ENCODE measurements around the gene NDUFA1. TPM values are rescaled to one million over a fixed set of nuclear protein-coding genes. Genes with fewer than 3 reads are reported as not detected.
A peak's percentile ranks its signal among the peaks of the same experiment; 100 is the strongest.
"Not testable (repeated sequence)": the region's sequence is repeated elsewhere in the genome, so short reads cannot be mapped to it uniquely, and the experiment has no call there.

The NDUFA1 gene
- total RNA-seq, 1 donor from 2014 or later, result 71.2 TPM

DNA sequence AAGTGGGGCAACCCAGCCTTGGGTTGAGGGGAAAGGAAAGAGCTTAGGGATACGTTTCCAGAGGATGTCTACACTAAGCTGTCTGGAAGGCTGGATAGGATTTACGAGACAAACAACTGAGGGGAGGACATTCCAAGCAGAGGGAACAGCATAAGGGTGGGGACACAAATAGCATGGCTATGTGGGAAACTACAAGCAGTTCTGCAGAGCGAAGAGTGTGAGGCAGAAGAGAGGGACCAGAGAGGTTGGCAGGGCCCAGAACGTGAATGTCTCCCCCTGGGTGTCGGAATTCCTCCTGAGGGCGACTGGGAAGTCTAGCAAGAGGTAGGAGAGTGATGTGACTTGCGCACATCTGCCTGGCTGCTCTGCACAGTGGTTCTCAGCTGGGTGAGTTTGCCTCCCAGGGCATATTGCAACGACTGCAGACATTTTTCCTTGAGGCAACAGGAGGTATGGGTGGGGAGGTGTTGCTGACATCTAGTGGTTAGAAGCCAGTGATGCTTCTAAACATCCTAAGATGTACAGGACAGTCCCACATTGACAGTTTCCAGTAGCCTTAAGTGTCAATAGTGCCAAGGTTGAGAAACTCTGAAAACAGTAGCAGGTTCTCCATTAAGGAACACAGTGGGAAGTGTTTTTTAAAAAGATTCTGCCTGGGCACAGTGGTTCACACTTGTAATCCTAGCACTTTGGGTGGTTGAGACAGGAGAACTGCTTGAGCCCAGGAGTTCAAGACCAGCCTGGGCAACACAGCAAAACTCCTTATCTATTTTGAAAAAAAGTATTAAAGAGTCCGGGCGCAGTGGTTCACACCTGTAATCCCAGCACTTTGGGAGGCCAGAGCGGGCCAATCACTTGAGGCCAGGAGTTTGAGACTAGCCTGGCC lies 9.2 kb downstream of the NDUFA1 start:
- Mint-ChIP-seq H3K27ac (peak overlapping the region; percentile 79), H3K27me3 (ENCODE audit: insufficient read depth) (no peaks in the 10 kb centered on the region), H3K4me3 (no peak overlapping the region), H3K36me3 (ENCODE audit: low read depth) (peaks cover 8% of the 10 kb centered on the region), H3K9me3 (no peaks in the 10 kb centered on the region), H3K4me1 (ENCODE audit: low read depth) (peaks cover 12% of the 10 kb centered on the region)
- DNase-seq (ENCODE audit: low spot score), result no peak
- intact Hi-C loops (cut with micrococcal nuclease), result loop anchor here (1.0 to 2.0 kb wide), 3 partner anchors 9 to 364 kb away; partner anchors contain the start of genes NDUFA1, RNF113A and RPL39

DNA sequence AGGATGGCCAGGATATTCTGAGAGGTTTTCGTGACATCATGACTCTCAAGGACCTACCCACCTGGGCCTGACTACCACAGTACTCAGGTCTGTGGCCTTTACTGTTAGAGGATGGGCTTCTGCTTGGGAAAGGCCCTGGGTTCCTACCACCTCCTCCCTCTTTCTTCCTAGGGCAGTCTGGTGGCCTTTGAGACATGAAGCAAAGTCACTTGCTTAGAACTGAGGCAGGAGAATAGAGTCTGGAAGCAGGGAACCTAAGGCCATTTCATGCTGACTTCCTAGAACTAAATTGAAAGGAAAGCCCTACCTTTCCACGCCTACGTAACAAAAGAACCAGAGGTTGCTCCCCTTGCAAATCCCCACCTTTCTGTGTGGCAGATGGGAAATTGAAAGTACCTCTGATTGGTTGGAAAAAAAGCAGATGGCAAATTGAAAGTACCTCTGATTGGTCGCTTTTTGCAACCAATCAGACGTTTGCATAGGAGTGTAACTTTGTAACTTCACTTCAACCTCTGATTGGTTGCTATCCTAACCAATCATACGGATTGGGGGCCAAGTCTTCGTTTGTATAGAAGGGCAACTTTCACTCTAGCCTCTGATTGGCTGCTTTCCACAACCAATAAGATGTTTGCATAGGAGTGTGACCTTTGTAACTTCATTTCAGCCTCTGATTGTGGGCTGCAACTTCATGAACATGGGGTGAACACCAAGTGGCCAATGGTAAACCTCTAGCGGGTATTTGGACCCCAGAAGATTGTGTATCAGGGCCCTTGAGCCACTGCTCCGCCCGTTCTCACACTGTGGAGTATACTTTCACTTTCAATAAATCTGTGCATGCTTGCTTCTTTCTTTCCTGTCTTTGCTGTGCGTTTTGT lies 14.2 kb downstream of the NDUFA1 start:
- Mint-ChIP-seq H3K4me3 (no peak overlapping the region), H3K4me1 (ENCODE audit: low read depth) (peaks cover 6% of the 10 kb centered on the region), H3K9me3 (no peaks in the 10 kb centered on the region), H3K27me3 (ENCODE audit: insufficient read depth) (no peaks in the 10 kb centered on the region), H3K27ac (no peak overlapping the region), H3K36me3 (ENCODE audit: low read depth) (no peaks in the 10 kb centered on the region)
- intact Hi-C loops (cut with micrococcal nuclease), result no loop called here
- DNase-seq (ENCODE audit: low spot score), result no peak

DNA sequence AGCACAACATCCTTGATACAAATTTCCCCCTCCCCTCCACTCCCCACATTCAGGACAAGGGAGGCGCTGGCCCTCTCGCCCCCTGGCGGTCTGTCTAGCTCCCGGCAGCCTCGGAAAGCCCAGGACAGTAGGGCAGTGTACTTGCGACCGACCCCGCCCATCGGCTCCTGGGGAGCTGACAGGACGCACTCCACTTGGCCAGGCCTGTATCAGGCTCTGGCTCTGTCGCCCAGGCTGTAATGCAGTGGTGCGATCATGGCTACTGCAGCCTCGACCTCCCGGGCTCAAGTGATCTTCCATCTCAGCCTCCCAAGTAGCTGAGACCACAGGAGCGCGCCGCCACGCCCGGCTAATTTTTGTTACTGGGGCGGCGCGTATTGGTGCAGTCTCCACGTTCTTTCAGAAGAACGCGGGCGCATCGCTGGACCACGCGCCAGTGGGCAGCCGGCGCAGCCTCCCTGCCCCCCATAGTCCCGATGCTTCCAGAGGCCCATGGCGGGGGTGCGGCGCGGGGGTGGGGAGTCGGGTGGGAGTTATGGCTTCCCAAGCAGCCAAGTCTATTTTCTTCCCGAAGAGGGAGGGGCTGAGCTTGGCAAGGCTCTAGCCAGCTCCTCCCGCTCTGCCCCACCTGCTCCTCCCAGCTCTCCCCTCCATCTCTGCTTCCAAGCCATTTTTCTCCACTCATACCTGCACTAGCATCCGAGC lies 16.2 kb downstream of the NDUFA1 start:
- Mint-ChIP-seq H3K27ac (no peak overlapping the region), H3K9me3 (no peaks in the 10 kb centered on the region), H3K4me1 (ENCODE audit: low read depth) (peaks cover 6% of the 10 kb centered on the region), H3K36me3 (ENCODE audit: low read depth) (no peaks in the 10 kb centered on the region), H3K4me3 (peak overlapping the region; percentile 5), H3K27me3 (ENCODE audit: insufficient read depth) (no peaks in the 10 kb centered on the region)
- peak; percentile 34 for DNase-seq (ENCODE audit: low spot score)
- intact Hi-C loops (cut with micrococcal nuclease), result no loop called here

DNA sequence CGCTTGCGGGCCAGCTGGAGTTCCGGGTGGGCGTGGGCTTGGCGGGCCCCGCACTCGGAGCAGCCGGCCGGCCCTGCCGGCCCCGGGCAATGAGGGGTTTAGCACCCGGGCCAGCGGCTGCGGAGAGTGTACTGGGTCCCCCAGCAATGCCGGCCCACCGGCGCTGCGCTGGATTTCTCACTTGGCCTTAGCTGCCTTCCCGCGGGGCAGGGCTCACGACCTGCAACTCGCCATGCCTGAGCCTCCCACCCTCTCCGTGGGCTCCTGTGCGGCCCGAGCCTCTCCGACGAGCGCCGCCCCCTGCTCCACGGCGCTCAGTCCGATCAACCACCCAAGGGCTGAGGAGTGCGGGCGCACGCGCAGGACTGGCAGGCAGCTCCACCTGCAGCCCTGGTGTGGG lies 19.0 kb downstream of the NDUFA1 start:
- intact Hi-C loops (cut with micrococcal nuclease); H3K4me1 Mint-ChIP-seq (ENCODE audit: low read depth): not testable (repeated sequence)

DNA sequence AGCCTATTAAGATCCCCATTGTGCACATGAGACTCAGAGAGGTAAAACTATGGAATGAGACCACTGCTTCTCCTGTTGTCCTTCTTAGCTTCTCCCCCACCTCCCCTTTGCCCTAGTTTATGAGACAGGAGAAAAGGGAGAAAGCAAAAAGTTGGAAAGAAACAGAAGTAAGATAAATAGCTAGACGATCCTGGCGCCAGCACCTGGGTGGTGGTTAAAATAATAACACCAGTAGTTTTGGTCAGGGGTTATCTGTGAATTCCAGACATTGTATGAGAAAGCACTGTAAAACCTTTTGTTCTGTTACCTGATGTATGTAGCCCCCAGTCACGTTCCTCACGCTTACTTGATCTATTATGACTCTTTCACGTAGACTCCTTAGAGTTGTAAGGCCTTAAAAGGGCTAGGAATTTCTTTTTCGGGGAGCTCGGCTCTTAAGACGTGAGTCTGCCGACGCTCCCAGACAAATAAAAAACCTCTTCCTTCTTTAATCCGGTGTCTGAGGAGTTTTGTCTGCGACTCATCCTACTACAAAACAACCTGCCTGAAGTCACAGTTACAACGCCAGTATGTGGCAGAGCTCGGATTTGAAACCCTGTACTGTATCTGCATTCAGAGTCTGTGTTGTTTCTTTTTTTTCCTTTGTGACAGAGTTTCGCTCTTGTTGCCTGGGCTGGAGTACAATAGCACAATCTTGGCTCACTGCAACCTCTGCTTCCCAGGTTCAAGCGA lies 20.5 kb downstream of the NDUFA1 start:
- intact Hi-C loops (cut with micrococcal nuclease); DNase-seq (ENCODE audit: low spot score); H3K4me3 Mint-ChIP-seq; H3K9me3 Mint-ChIP-seq; H3K4me1 Mint-ChIP-seq (ENCODE audit: low read depth); H3K27ac Mint-ChIP-seq; H3K36me3 Mint-ChIP-seq (ENCODE audit: low read depth); H3K27me3 Mint-ChIP-seq (ENCODE audit: insufficient read depth): not testable (repeated sequence)

More for the DNA sequence above, 19.0 kb downstream of the NDUFA1 start:
- not testable (repeated sequence) for H3K36me3 Mint-ChIP-seq (ENCODE audit: low read depth); DNase-seq (ENCODE audit: low spot score); H3K27me3 Mint-ChIP-seq (ENCODE audit: insufficient read depth); H3K4me3 Mint-ChIP-seq; H3K9me3 Mint-ChIP-seq; H3K27ac Mint-ChIP-seq

DNA sequence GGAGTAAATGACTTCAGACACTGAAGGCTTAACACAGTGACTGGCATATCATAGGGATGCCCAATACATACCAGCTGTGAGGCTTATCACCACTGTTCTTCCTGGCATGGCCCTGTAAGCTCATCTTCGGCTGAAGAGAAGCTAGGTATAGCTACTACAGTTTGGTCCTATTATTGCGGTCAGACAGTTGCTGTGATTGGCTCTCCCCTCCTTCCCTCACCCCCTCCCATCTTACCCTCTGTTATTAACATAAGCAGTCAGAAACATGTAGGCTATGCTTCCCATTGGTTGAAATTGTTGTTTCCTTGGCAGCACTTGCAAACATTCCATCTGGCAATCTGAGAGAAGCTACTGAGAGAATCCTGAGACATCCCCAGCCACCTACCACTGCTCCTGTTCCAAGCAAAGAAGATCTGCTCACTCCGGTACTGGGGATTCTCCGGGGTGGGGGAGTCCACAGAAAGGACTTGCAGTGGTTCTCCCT lies 24.3 kb downstream of the NDUFA1 start, which contains the start of gene AKAP14:
TSS of gene AKAP14 (plus strand) at position 51 of the 484 bp plus-strand sequence. CDS start 7,331 bp downstream, outside the sequence.
- H3K4me3 Mint-ChIP-seq, result no peak within 1 kb of the TSS
- H3K36me3 Mint-ChIP-seq (ENCODE audit: low read depth), result no peaks in the 10 kb centered on the region
- no peaks in the 10 kb centered on the region for H3K27me3 Mint-ChIP-seq (ENCODE audit: insufficient read depth)
- no peaks in the 10 kb centered on the region for H3K9me3 Mint-ChIP-seq
- no peaks in the 10 kb centered on the region for H3K4me1 Mint-ChIP-seq (ENCODE audit: low read depth)
- H3K27ac Mint-ChIP-seq, result no peak within 1 kb of the TSS
- intact Hi-C loops (cut with micrococcal nuclease), result no loop called here
- no peak for DNase-seq (ENCODE audit: low spot score)

DNA sequence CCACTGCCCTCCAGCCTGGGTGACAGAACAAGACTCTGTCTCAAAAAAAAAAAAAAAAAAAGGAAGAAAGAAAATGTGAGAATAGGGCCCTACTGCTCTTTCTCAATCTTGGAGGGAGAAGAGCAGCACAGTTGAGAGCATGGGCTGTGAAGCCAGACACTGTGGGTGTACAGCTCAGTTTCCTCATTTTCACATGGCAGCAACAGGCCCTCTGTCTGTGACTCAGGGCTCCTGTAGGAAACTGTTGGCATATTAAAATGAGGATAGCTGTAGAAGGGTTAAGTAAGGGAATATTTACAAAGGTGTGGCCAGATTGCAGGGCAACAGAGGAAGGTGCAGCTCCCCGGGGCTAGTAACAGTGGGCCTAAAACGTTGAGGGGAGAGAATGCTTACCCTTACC lies 27.5 kb downstream of the NDUFA1 start:
- Mint-ChIP-seq H3K36me3 (ENCODE audit: low read depth) (no peaks in the 10 kb centered on the region), H3K27me3 (ENCODE audit: insufficient read depth) (no peaks in the 10 kb centered on the region), H3K9me3 (no peaks in the 10 kb centered on the region), H3K27ac (no peak overlapping the region), H3K4me1 (ENCODE audit: low read depth) (no peaks in the 10 kb centered on the region), H3K4me3 (no peak overlapping the region)
- DNase-seq (ENCODE audit: low spot score), result no peak
- intact Hi-C loops (cut with micrococcal nuclease), result no loop called here

DNA sequence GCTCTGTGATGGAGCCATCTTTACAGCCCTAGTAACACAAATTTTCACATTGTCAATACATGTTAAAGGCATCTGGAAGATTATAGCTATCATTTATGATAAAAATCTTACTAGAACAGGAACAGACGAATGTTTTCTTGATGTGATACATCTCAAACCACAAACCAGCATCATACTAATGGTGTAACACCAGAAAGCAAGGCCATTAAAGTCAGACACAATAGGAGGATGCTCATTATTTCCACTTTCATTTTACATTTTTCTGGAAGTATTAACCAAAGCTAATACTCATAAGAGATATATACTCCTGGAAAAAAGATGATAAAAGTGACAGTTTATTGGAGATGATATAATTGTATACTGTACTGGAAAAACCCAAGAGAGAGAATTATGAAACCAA lies 29.3 kb downstream of the NDUFA1 start:
- H3K4me1 Mint-ChIP-seq (ENCODE audit: low read depth), result no peaks in the 10 kb centered on the region
- DNase-seq (ENCODE audit: low spot score), result no peak
- H3K36me3 Mint-ChIP-seq (ENCODE audit: low read depth), result no peaks in the 10 kb centered on the region
- H3K27me3 Mint-ChIP-seq (ENCODE audit: insufficient read depth), result no peaks in the 10 kb centered on the region
- H3K4me3 Mint-ChIP-seq, result no peak overlapping the region
- H3K27ac Mint-ChIP-seq, result no peak overlapping the region
- H3K9me3 Mint-ChIP-seq, result no peaks in the 10 kb centered on the region
- intact Hi-C loops (cut with micrococcal nuclease), result no loop called here

DNA sequence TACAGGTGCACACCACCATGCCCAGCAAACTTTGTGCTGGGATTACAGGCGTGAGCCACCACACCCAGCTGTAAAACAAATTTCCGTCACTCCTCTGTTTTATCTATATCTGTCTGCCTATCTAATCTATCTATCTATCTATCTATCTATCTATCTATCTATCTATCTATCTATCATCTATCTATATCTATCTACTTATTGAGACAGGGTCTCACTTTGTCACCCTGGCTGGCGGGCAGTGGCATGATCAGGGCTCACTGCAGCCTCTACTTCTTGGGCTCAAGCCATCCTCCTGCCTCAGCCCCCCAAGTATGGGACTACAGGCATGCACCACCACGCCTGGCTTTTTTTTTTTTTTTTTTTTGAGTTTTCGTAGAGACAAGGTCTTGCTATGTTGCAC lies 44.7 kb downstream of the NDUFA1 start:
- Mint-ChIP-seq H3K36me3 (ENCODE audit: low read depth) (no peaks in the 10 kb centered on the region), H3K4me1 (ENCODE audit: low read depth) (no peaks in the 10 kb centered on the region), H3K4me3 (no peak overlapping the region), H3K9me3 (no peaks in the 10 kb centered on the region), H3K27me3 (ENCODE audit: insufficient read depth) (peaks cover 3% of the 10 kb centered on the region), H3K27ac (no peak overlapping the region)
- DNase-seq (ENCODE audit: low spot score), result no peak
- intact Hi-C loops (cut with micrococcal nuclease), result no loop called here

DNA sequence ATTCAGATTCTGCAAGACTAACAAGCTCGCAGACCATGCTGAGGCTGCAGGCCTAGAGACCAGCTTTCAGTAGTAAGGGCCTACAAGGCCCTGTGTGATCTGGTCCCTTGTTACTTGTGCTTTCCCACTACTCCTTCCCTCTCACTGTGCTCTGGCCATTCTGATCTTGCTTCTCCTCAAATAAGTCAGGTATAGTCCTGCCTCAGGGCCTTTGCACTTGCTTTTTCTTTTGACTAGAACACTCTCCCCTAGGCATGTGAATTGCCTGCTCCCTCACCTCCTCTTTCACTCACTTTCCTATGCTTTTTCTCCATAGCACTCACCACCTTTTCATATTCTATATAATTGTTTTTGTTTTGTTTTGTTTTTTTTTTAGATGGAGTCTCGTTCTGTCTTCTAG lies 46.2 kb downstream of the NDUFA1 start:
- no peak overlapping the region for H3K27ac Mint-ChIP-seq
- intact Hi-C loops (cut with micrococcal nuclease), result no loop called here
- H3K36me3 Mint-ChIP-seq (ENCODE audit: low read depth), result no peaks in the 10 kb centered on the region
- H3K4me1 Mint-ChIP-seq (ENCODE audit: low read depth), result no peaks in the 10 kb centered on the region
- no peak for DNase-seq (ENCODE audit: low spot score)
- no peaks in the 10 kb centered on the region for H3K9me3 Mint-ChIP-seq
- peaks cover 3% of the 10 kb centered on the region for H3K27me3 Mint-ChIP-seq (ENCODE audit: insufficient read depth)
- no peak overlapping the region for H3K4me3 Mint-ChIP-seq

DNA sequence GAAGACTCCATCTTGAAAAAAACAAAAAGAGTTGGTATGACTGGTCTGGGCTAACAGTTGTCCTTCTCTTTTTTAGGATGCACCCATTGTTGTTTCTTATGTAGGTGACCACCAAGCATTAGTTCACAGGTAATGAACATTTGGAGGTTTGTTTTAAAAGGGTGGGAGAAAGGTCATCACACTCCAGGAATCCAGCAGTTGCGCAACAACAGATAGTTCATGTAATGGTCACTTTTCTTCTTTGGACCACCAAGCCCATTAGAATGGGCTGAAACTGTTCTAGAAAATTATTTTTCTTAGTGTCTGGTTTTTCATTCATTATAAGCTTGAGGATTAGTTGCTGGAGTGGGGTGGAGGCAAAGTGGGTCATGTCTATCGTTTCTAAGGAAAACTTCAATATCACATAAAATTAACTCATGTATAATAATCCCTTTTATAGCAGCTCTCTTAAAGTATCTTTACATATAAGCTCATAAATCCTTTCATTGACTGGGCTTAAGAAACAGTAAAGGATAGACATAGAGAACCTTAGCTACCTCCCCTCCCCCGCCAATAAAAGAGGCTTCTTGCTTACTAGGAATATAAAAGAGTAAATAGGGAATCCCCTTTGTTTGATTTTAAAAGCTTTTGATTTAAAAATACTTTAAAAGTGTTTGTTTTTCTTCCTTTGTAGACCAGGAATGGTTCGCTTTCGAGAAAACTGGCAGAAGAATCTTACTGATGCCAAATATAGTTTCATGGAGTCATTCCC lies 48.4 kb downstream of the NDUFA1 start:
- peaks cover 5% of the 10 kb centered on the region for H3K36me3 Mint-ChIP-seq (ENCODE audit: low read depth)

More for the DNA sequence above, 48.4 kb downstream of the NDUFA1 start:
- no peak overlapping the region for H3K27ac Mint-ChIP-seq
- intact Hi-C loops (cut with micrococcal nuclease), result no loop called here
- no peaks in the 10 kb centered on the region for H3K9me3 Mint-ChIP-seq
- no peaks in the 10 kb centered on the region for H3K4me1 Mint-ChIP-seq (ENCODE audit: low read depth)
- H3K4me3 Mint-ChIP-seq, result no peak overlapping the region
- DNase-seq (ENCODE audit: low spot score), result no peak
- peaks cover 3% of the 10 kb centered on the region for H3K27me3 Mint-ChIP-seq (ENCODE audit: insufficient read depth)
